ENCODE data around the gene PAQR4. TPM values are rescaled to one million over a fixed set of nuclear protein-coding genes. Genes with fewer than 3 reads are reported as not detected.
"Not testable (repeated sequence)": the region's sequence is repeated elsewhere in the genome, so short reads cannot be mapped to it uniquely, and the experiment has no call there.

PAQR4 gene
- total and polyA plus RNA-seq, 2 donors (not counting 1 experiment from before 2014, with no cell fraction given) = 1.5 to 3.0 TPM

GRCh38 chr16:2939968-2940367 is 29.2 kb upstream of the PAQR4 start:
- Histone ChIP-seq H3K9me3 (ENCODE audit: control insufficient read depth, insufficient read depth, low read depth, low read length) (no peaks in the 10 kb centered on the region), H3K4me1 (ENCODE audit: control insufficient read depth, extremely low read depth, insufficient read depth, low read length) (no peaks in the 10 kb centered on the region), H3K36me3 (ENCODE audit: control insufficient read depth, insufficient read depth, low read length) (peaks cover 27% of the 10 kb centered on the region), H3K79me2 (ENCODE audit: control insufficient read depth, insufficient read depth, low read length) (no peaks in the 10 kb centered on the region), H4K20me1 (ENCODE audit: control insufficient read depth, extremely low read depth, insufficient read depth, low read length) (no peaks in the 10 kb centered on the region), H3K4me2 (ENCODE audit: extremely low read depth, insufficient read depth, low read length) (no peak overlapping the region), H3K4me3 (replicated peaks in 1 of 4; ENCODE audit: control extremely low read depth in 1 of 4, insufficient read depth in 1 of 4, low read depth in 3 of 4, low read length in 4 of 4) (no peak overlapping the region), H3K27ac (ENCODE audit: insufficient read depth, low read length) (no peak overlapping the region), H3K27me3 (ENCODE audit: control insufficient read depth, insufficient read depth, low read length) (no peaks in the 10 kb centered on the region), H2AFZ (ENCODE audit: low read length) (no peak overlapping the region), H3K9ac (ENCODE audit: insufficient read depth, low read length) (no peak overlapping the region)
- DNase-seq (ENCODE audit: low read depth in 2 of 2) = no peak
- TF ChIP-seq CTCF (conservative IDR thresholded peaks at IDR 0.05 in 1 of 2, IDR thresholded peaks at IDR 0.05 in 1 of 2; ENCODE audit: low read depth in 1 of 2, low read length in 2 of 2) (no peak), EZH2 (IDR thresholded peaks at IDR 0.05; ENCODE audit: low read length, missing control alignments) (no peak)

- no peak overlapping the region for H3K4me2 ChIP-seq (ENCODE audit: extremely low read depth, insufficient read depth, low read length)
- no peaks in the 10 kb centered on the region for H3K9me3 ChIP-seq (ENCODE audit: control insufficient read depth, insufficient read depth, low read depth, low read length)
- no peak overlapping the region for H3K4me3 ChIP-seq (replicated peaks in 1 of 4; ENCODE audit: control extremely low read depth in 1 of 4, insufficient read depth in 1 of 4, low read depth in 3 of 4, low read length in 4 of 4)
- H3K79me2 ChIP-seq (ENCODE audit: control insufficient read depth, insufficient read depth, low read length) = no peaks in the 10 kb centered on the region
- no peaks in the 10 kb centered on the region for H4K20me1 ChIP-seq (ENCODE audit: control insufficient read depth, extremely low read depth, insufficient read depth, low read length)
- H3K27me3 ChIP-seq (ENCODE audit: control insufficient read depth, insufficient read depth, low read length) = no peaks in the 10 kb centered on the region
- H3K9ac ChIP-seq (ENCODE audit: insufficient read depth, low read length) = no peak overlapping the region
- H3K4me1 ChIP-seq (ENCODE audit: control insufficient read depth, extremely low read depth, insufficient read depth, low read length) = no peaks in the 10 kb centered on the region
- TF ChIP-seq CTCF (conservative IDR thresholded peaks at IDR 0.05 in 1 of 2, IDR thresholded peaks at IDR 0.05 in 1 of 2; ENCODE audit: low read depth in 1 of 2, low read length in 2 of 2) (no peak), EZH2 (IDR thresholded peaks at IDR 0.05; ENCODE audit: low read length, missing control alignments) (no peak)
- no peak overlapping the region for H3K27ac ChIP-seq (ENCODE audit: insufficient read depth, low read length)
- peaks cover 17% of the 10 kb centered on the region for H3K36me3 ChIP-seq (ENCODE audit: control insufficient read depth, insufficient read depth, low read length)
- DNase-seq (ENCODE audit: low read depth in 2 of 2) = no peak
- H2AFZ ChIP-seq (ENCODE audit: low read length) = no peak overlapping the region
These were observed 27.1 kb upstream of the PAQR4 start for GRCh38 chr16:2942045-2942444.

GRCh38 chr16:2943716-2944115 is 25.4 kb upstream of the PAQR4 start:
- H3K9me3 ChIP-seq (ENCODE audit: control insufficient read depth, insufficient read depth, low read depth, low read length); H3K79me2 ChIP-seq (ENCODE audit: control insufficient read depth, insufficient read depth, low read length); H3K27ac ChIP-seq (ENCODE audit: insufficient read depth, low read length); H4K20me1 ChIP-seq (ENCODE audit: control insufficient read depth, extremely low read depth, insufficient read depth, low read length); DNase-seq (ENCODE audit: low read depth in 2 of 2); H3K4me3 ChIP-seq (replicated peaks in 1 of 4; ENCODE audit: control extremely low read depth in 1 of 4, insufficient read depth in 1 of 4, low read depth in 3 of 4, low read length in 4 of 4); H3K36me3 ChIP-seq (ENCODE audit: control insufficient read depth, insufficient read depth, low read length); H3K9ac ChIP-seq (ENCODE audit: insufficient read depth, low read length); H2AFZ ChIP-seq (ENCODE audit: low read length); H3K27me3 ChIP-seq (ENCODE audit: control insufficient read depth, insufficient read depth, low read length); H3K4me2 ChIP-seq (ENCODE audit: extremely low read depth, insufficient read depth, low read length); H3K4me1 ChIP-seq (ENCODE audit: control insufficient read depth, extremely low read depth, insufficient read depth, low read length): not testable (repeated sequence)
